Large intestine (tissue), 3 donors: ENCODE data around the gene PRPF6. TPM values are rescaled to one million over a fixed set of nuclear protein-coding genes. Genes with fewer than 3 reads are reported as not detected.

Experiments used
- DNase-seq, 2 donors: peaks; one replicate each; pipeline versions ENCODE4 v3.0.0 to v3.0.0-alpha.2; 2013
- H3K27ac ChIP-seq: one replicate; pipeline ENCODE4 v1.5.1; 2013; ENCODE audit warnings: low read length
- H3K27me3 ChIP-seq: 2 replicates; pipeline ENCODE4 v1.6.1; 2013; ENCODE audit warnings: low read length; ENCODE audit not compliant: control insufficient read depth, insufficient read depth
- H3K36me3 ChIP-seq: 2 replicates; pipeline ENCODE4 v1.6.1; 2013; ENCODE audit warnings: low read length; ENCODE audit not compliant: control insufficient read depth, insufficient read depth
- H3K4me1 ChIP-seq: one replicate; pipeline ENCODE4 v1.6.1; 2013; ENCODE audit warnings: low read length; ENCODE audit not compliant: control insufficient read depth, insufficient read depth
- H3K4me3 ChIP-seq: one replicate; pipeline ENCODE4 v1.5.1; 2013; ENCODE audit warnings: low read length
- H3K9me3 ChIP-seq: one replicate; pipeline ENCODE4 v1.6.1; 2013; ENCODE audit warnings: mild to moderate bottlenecking, low read depth, low read length, moderate library complexity; ENCODE audit not compliant: control insufficient read depth
- WGBS: methylation state at CpG from one replicate; pipeline ENCODE4 v1.1.5; 2013; ENCODE audit warnings: low lambda C conversion rate; ENCODE audit not compliant: insufficient coverage; 5-methylcytosine and 5-hydroxymethylcytosine counted together
- polyA plus RNA-seq: library from polyadenylated mRNA; unstranded; fragments of 120-200 nt; gene quantifications from one replicate; pipeline ENCODE4 v1.2.1, GENCODE V29; 2013

Gene PRPF6
- polyA plus RNA-seq, 1 donor = 59.7 TPM

- Histone ChIP-seq H3K36me3 (no peaks in the 10 kb centered on the region), H3K4me1 (peaks cover 14% of the 10 kb centered on the region), H3K9me3 (no peaks in the 10 kb centered on the region), H3K4me3 (no peak overlapping the region), H3K27me3 (peaks cover 27% of the 10 kb centered on the region), H3K27ac (no peak overlapping the region)
- DNase-seq = no peak
- WGBS = no CpG with 5 or more reads among the region's 22 CpGs
Measured at GRCh38 chr20:64076061-64076997, 95.4 kb downstream of the PRPF6 start.

- Histone ChIP-seq H3K4me1 (peaks cover 14% of the 10 kb centered on the region), H3K36me3 (no peaks in the 10 kb centered on the region), H3K27ac (no peak overlapping the region), H3K4me3 (no peak overlapping the region), H3K9me3 (no peaks in the 10 kb centered on the region), H3K27me3 (peaks cover 35% of the 10 kb centered on the region)
- DNase-seq = no peak
- no CpG with 5 or more reads among the region's 8 CpGs for WGBS
Measured at GRCh38 chr20:64077094-64077493, 96.2 kb downstream of the PRPF6 start.

GRCh38 chr20:64077541-64077875 lies 96.6 kb downstream of the PRPF6 start:
- Histone ChIP-seq H3K4me3 (no peak overlapping the region), H3K27ac (no peak overlapping the region)
- WGBS = no CpG with 5 or more reads among the region's 7 CpGs

GRCh38 chr20:64077876-64078551 lies 97.1 kb downstream of the PRPF6 start:
- Histone ChIP-seq H3K27me3 (peaks cover 44% of the 10 kb centered on the region), H3K9me3 (no peaks in the 10 kb centered on the region), H3K4me3 (peak overlapping the region; percentile 0), H3K27ac (no peak overlapping the region), H3K4me1 (peaks cover 16% of the 10 kb centered on the region), H3K36me3 (no peaks in the 10 kb centered on the region)
- WGBS = 93% methylated on average over 3 of the region's 15 CpGs
- DNase-seq = no peak

More at GRCh38 chr20:64077541-64077875, 96.6 kb downstream of the PRPF6 start:
- no peaks in the 10 kb centered on the region for H3K9me3 ChIP-seq
- no peaks in the 10 kb centered on the region for H3K36me3 ChIP-seq
- peaks cover 14% of the 10 kb centered on the region for H3K4me1 ChIP-seq
- DNase-seq = no peak
- peaks cover 39% of the 10 kb centered on the region for H3K27me3 ChIP-seq

- Histone ChIP-seq H3K27me3 (peaks cover 52% of the 10 kb centered on the region), H3K4me3 (peak overlapping the region; percentile 56), H3K9me3 (no peaks in the 10 kb centered on the region), H3K36me3 (no peaks in the 10 kb centered on the region), H3K27ac (no peak overlapping the region), H3K4me1 (peaks cover 20% of the 10 kb centered on the region)
- no peak for DNase-seq
- no CpG with 5 or more reads among the region's 4 CpGs for WGBS
Measured at GRCh38 chr20:64078934-64079272, 98.0 kb downstream of the PRPF6 start.

GRCh38 chr20:64079273-64080012 lies 98.5 kb downstream of the PRPF6 start, which contains the start of gene RGS19:
TSS of gene RGS19 (minus strand) at chr20:64079518. CDS start at chr20:64076886, 2,632 bp downstream.
- Histone ChIP-seq H3K4me1 (peaks cover 22% of the 10 kb centered on the region), H3K4me3 (peak within 1 kb of the TSS; percentile 56), H3K36me3 (no peaks in the 10 kb centered on the region), H3K9me3 (peaks cover under 1% of the 10 kb centered on the region), H3K27ac (no peak within 1 kb of the TSS), H3K27me3 (peaks cover 56% of the 10 kb centered on the region)
- DNase-seq = peak in 1 of 2 donors; percentile 74
- WGBS = no CpG with 5 or more reads among the region's 73 CpGs

- DNase-seq = no peak
- no CpG with 5 or more reads among the region's 62 CpGs for WGBS
- Histone ChIP-seq H3K27ac (no peak within 1 kb of the TSS), H3K4me3 (peak within 1 kb of the TSS; percentile 56), H3K36me3 (no peaks in the 10 kb centered on the region), H3K27me3 (peaks cover 63% of the 10 kb centered on the region), H3K9me3 (peaks cover 3% of the 10 kb centered on the region), H3K4me1 (peaks cover 27% of the 10 kb centered on the region)
Measured at GRCh38 chr20:64080013-64080812, 99.3 kb downstream of the PRPF6 start, which contains the start of gene OPRL1. TSS of gene OPRL1 (plus strand) at chr20:64080082. CDS start at chr20:64092721, 12,639 bp downstream.

GRCh38 chr20:64080813-64081623 lies 100.1 kb downstream of the PRPF6 start:
- Histone ChIP-seq H3K27me3 (peaks cover 71% of the 10 kb centered on the region), H3K36me3 (no peaks in the 10 kb centered on the region), H3K4me1 (peaks cover 27% of the 10 kb centered on the region), H3K27ac (no peak overlapping the region), H3K9me3 (peaks cover 3% of the 10 kb centered on the region), H3K4me3 (no peak overlapping the region)
- 100% methylated on average over 1 of the region's 17 CpGs for WGBS
- DNase-seq = no peak

GRCh38 chr20:64081624-64081964 lies 100.7 kb downstream of the PRPF6 start:
- Histone ChIP-seq H3K4me1 (peaks cover 27% of the 10 kb centered on the region), H3K27me3 (peaks cover 76% of the 10 kb centered on the region)

More at GRCh38 chr20:64081624-64081964, 100.7 kb downstream of the PRPF6 start:
- Histone ChIP-seq H3K4me3 (no peak overlapping the region), H3K36me3 (no peaks in the 10 kb centered on the region), H3K9me3 (peaks cover 3% of the 10 kb centered on the region), H3K27ac (no peak overlapping the region)
- no CpG with 5 or more reads among the region's 6 CpGs for WGBS
- DNase-seq = no peak
